Nephron progenitor cell (in vitro differentiated cells): Measurements from ENCODE around the gene COL4A1.
A peak's percentile ranks its signal among the peaks of the same experiment; 100 is the strongest.

Experiments
- DNase-seq: peaks from one replicate; pipeline ENCODE4 v3.0.0; 2021
- H3K27ac Mint-ChIP-seq: 2 replicates; pipeline ENCODE4 v1.8.0; 2021; ENCODE audit warnings: mild to moderate bottlenecking, moderate library complexity, mixed read lengths
- H3K27me3 Mint-ChIP-seq: 2 replicates; pipeline ENCODE4 v1.8.0; 2021; ENCODE audit warnings: mild to moderate bottlenecking, low read depth, mixed read lengths; ENCODE audit not compliant: poor library complexity
- H3K36me3 Mint-ChIP-seq: 2 replicates; pipeline ENCODE4 v1.8.0; 2021; ENCODE audit warnings: low read depth, mixed read lengths
- H3K4me1 Mint-ChIP-seq: 2 replicates; pipeline ENCODE4 v1.8.0; 2021; ENCODE audit warnings: mixed read lengths
- H3K4me3 Mint-ChIP-seq: 2 replicates; pipeline ENCODE4 v1.8.0; 2021; ENCODE audit warnings: mild to moderate bottlenecking, moderate library complexity, mixed read lengths
- H3K9me3 Mint-ChIP-seq: 2 replicates; pipeline ENCODE4 v1.8.0; 2021; ENCODE audit warnings: mild to moderate bottlenecking, moderate library complexity, mixed read lengths
- CTCF ChIP-seq: fragments of 200-600 bp; sonication (generic); IDR thresholded peaks from 2 replicates; pipeline ENCODE4 v1.5.0; 2021; ENCODE audit warnings: antibody characterized with exemption

The COL4A1 gene

GRCh38 chr13:110327051-110327721 is 20.2 kb upstream of the COL4A1 start:
- peak overlapping the region; percentile 98 for H3K27ac Mint-ChIP-seq
- peaks cover 92% of the 10 kb centered on the region for H3K4me1 Mint-ChIP-seq
- H3K9me3 Mint-ChIP-seq = peaks cover 4% of the 10 kb centered on the region
- peaks cover 5% of the 10 kb centered on the region for H3K27me3 Mint-ChIP-seq
- TF ChIP-seq CTCF = no peak
- no peak for DNase-seq
- peaks cover 50% of the 10 kb centered on the region for H3K36me3 Mint-ChIP-seq
- H3K4me3 Mint-ChIP-seq = peak overlapping the region; percentile 64

- H3K27me3 Mint-ChIP-seq = peaks cover 9% of the 10 kb centered on the region
- peaks cover 50% of the 10 kb centered on the region for H3K36me3 Mint-ChIP-seq
- H3K27ac Mint-ChIP-seq = peak overlapping the region; percentile 98
- DNase-seq = no peak
- no peak for TF ChIP-seq CTCF
- H3K4me3 Mint-ChIP-seq = peak overlapping the region; percentile 64
- H3K9me3 Mint-ChIP-seq = peaks cover 11% of the 10 kb centered on the region
- peaks cover 93% of the 10 kb centered on the region for H3K4me1 Mint-ChIP-seq
These were observed 19.4 kb upstream of the COL4A1 start for GRCh38 chr13:110326263-110326904.

- H3K9me3 Mint-ChIP-seq = peaks cover 12% of the 10 kb centered on the region
- H3K27me3 Mint-ChIP-seq = peaks cover 9% of the 10 kb centered on the region
- no peak overlapping the region for H3K4me3 Mint-ChIP-seq
- peaks cover 93% of the 10 kb centered on the region for H3K4me1 Mint-ChIP-seq
- TF ChIP-seq CTCF = no peak
- DNase-seq = no peak
- peak overlapping the region; percentile 45 for H3K27ac Mint-ChIP-seq
- H3K36me3 Mint-ChIP-seq = peaks cover 35% of the 10 kb centered on the region
These were observed 17.2 kb upstream of the COL4A1 start for GRCh38 chr13:110324026-110324749.

- TF ChIP-seq CTCF = no peak
- Mint-ChIP-seq H3K9me3 (peaks cover 12% of the 10 kb centered on the region), H3K27me3 (peaks cover 9% of the 10 kb centered on the region), H3K4me1 (peaks cover 91% of the 10 kb centered on the region), H3K36me3 (peaks cover 28% of the 10 kb centered on the region), H3K4me3 (no peak overlapping the region), H3K27ac (no peak overlapping the region)
- DNase-seq = no peak
These were observed 16.4 kb upstream of the COL4A1 start for GRCh38 chr13:110323172-110323891.

GRCh38 chr13:110322828-110323171 is 15.8 kb upstream of the COL4A1 start:
- no peak for DNase-seq
- no peak for TF ChIP-seq CTCF
- peaks cover 30% of the 10 kb centered on the region for H3K36me3 Mint-ChIP-seq
- peaks cover 9% of the 10 kb centered on the region for H3K27me3 Mint-ChIP-seq
- H3K4me3 Mint-ChIP-seq = no peak overlapping the region
- H3K9me3 Mint-ChIP-seq = peaks cover 12% of the 10 kb centered on the region
- peaks cover 91% of the 10 kb centered on the region for H3K4me1 Mint-ChIP-seq
- no peak overlapping the region for H3K27ac Mint-ChIP-seq
